ENCODE results near the gene SPRED2.
A peak's percentile ranks its signal among the peaks of the same experiment; 100 is the strongest.

SPRED2 gene

GRCh38 chr2:65411056-65411795 is 21.2 kb downstream of the SPRED2 start:
- DNase-seq, result no peak

GRCh38 chr2:65409045-65409444 is 23.4 kb downstream of the SPRED2 start:
- no peak for DNase-seq

GRCh38 chr2:65407240-65407639 is 25.2 kb downstream of the SPRED2 start:
- no peak for DNase-seq

GRCh38 chr2:65404988-65405697 is 27.3 kb downstream of the SPRED2 start:
- DNase-seq, result no peak

GRCh38 chr2:65403529-65403915 is 28.9 kb downstream of the SPRED2 start:
- DNase-seq, result no peak

GRCh38 chr2:65402780-65403528 is 29.4 kb downstream of the SPRED2 start:
- no peak for DNase-seq

- no peak for DNase-seq
Measured at GRCh38 chr2:65402323-65402722, 30.1 kb downstream of the SPRED2 start.

- no peak for DNase-seq
Measured at GRCh38 chr2:65397122-65397521, 35.3 kb downstream of the SPRED2 start.

- DNase-seq, result no peak
Measured at GRCh38 chr2:65396348-65397026, 35.9 kb downstream of the SPRED2 start.

GRCh38 chr2:65395621-65396347 is 36.6 kb downstream of the SPRED2 start:
- no peak for DNase-seq

- no peak for DNase-seq
Measured at GRCh38 chr2:65393743-65394422, 38.5 kb downstream of the SPRED2 start.

- no peak for DNase-seq
Measured at GRCh38 chr2:65393046-65393445, 39.4 kb downstream of the SPRED2 start.

- DNase-seq, result no peak
Measured at GRCh38 chr2:65392609-65393008, 39.8 kb downstream of the SPRED2 start.

GRCh38 chr2:65390134-65390533 is 42.3 kb downstream of the SPRED2 start:
- DNase-seq, result peak; percentile 5 to 9

- no peak for DNase-seq
Measured at GRCh38 chr2:65389476-65389875, 42.9 kb downstream of the SPRED2 start.

- no peak for DNase-seq
Measured at GRCh38 chr2:65388596-65389390, 43.6 kb downstream of the SPRED2 start.

GRCh38 chr2:65388051-65388531 is 44.3 kb downstream of the SPRED2 start:
- DNase-seq, result no peak

GRCh38 chr2:65386989-65387388 is 45.4 kb downstream of the SPRED2 start:
- DNase-seq, result no peak

GRCh38 chr2:65386344-65386743 is 46.1 kb downstream of the SPRED2 start:
- no peak for DNase-seq

- no peak for DNase-seq
Measured at GRCh38 chr2:65383541-65384488, 48.6 kb downstream of the SPRED2 start.
